IMR-90 (cell line): Measurements from ENCODE around the gene ANKRD33B. TPM values are rescaled to one million over a fixed set of nuclear protein-coding genes. Genes with fewer than 3 reads are reported as not detected.

Experiments
- ATAC-seq: fragments of 200-7000 bp; cut with Tn5 transposase; 2 replicates; pipeline ENCODE4 v1.9.1; 2020; ENCODE audit warnings: low read depth, mild to moderate bottlenecking, moderate library complexity
- BruUV-seq: library from RNA; stranded (reverse); fragments of 400-500 nt; replicated peaks from 2 replicates; lab custom pipeline; 2021; lab: Mats Ljungman, UMichigan
- CTCF ChIA-PET: fragments of 300-600 bp; formaldehyde crosslinking; extraction: SDS; loops from one replicate; lab custom pipeline; 2021; ENCODE audit warnings: antibody characterized with exemption; lab: Yijun Ruan, JAX
- POLR2A ChIA-PET: fragments of 300-600 bp; sonication (Branson Sonifier 250); formaldehyde crosslinking; loops from one replicate; lab custom pipeline; 2022; ENCODE audit warnings: antibody characterized with exemption; ENCODE audit not compliant: unreplicated experiment; lab: Charles Lee
- DNase-seq: peaks from one replicate; pipeline ENCODE4 v3.0.0; 2013
- H2AFZ ChIP-seq: replicated peaks from 2 replicates; pipeline ENCODE3; 2013; ENCODE audit warnings: low read length, mild to moderate bottlenecking; ENCODE audit not compliant: poor library complexity
- H2AK5ac ChIP-seq: 2 replicates; pipeline ENCODE4 v1.6.1; 2013; ENCODE audit warnings: low read depth, low read length, inconsistent platforms
- H2AK9ac ChIP-seq: replicated peaks from 2 replicates; pipeline ENCODE3; 2013; ENCODE audit warnings: mild to moderate bottlenecking, low read depth, low read length, moderate library complexity; ENCODE audit not compliant: poor library complexity
- H2BK120ac ChIP-seq: 2 replicates; pipeline ENCODE4 v1.6.1; 2013; ENCODE audit warnings: low read depth, low read length, inconsistent platforms
- H2BK15ac ChIP-seq: 3 replicates; pipeline ENCODE4 v1.6.1; 2013; ENCODE audit warnings: low read depth, low read length, inconsistent platforms
- H2BK20ac ChIP-seq: 2 replicates; pipeline ENCODE4 v1.6.1; 2013; ENCODE audit warnings: low read depth, mild to moderate bottlenecking, inconsistent platforms, low read length, moderate library complexity
- H2BK5ac ChIP-seq: 2 replicates; pipeline ENCODE4 v1.6.1; 2013; ENCODE audit warnings: mild to moderate bottlenecking, low read depth, low read length, inconsistent platforms; ENCODE audit not compliant: poor library complexity, severe bottlenecking
- H3K14ac ChIP-seq: replicated peaks from 2 replicates; pipeline ENCODE4 v1.6.1; 2013; ENCODE audit warnings: low read depth, low read length, inconsistent platforms
- H3K18ac ChIP-seq: 2 replicates; pipeline ENCODE4 v1.6.1; 2013; ENCODE audit warnings: low read depth, low read length, control low read depth
- H3K23ac ChIP-seq: 2 replicates; pipeline ENCODE4 v1.6.1; 2013; ENCODE audit warnings: low read depth, low read length, inconsistent platforms
- H3K27ac ChIP-seq: 2 replicates; pipeline ENCODE4 v1.5.1; 2013; ENCODE audit warnings: mild to moderate bottlenecking, control low read depth, low read length; ENCODE audit not compliant: insufficient read depth
- H3K27me3 ChIP-seq: 2 replicates; pipeline ENCODE4 v1.6.1; 2013; ENCODE audit warnings: low read length; ENCODE audit not compliant: control insufficient read depth, insufficient read depth
- H3K36me3 ChIP-seq: 2 replicates; pipeline ENCODE4 v1.6.1; 2013; ENCODE audit warnings: low read length, mixed read lengths; ENCODE audit not compliant: control insufficient read depth, insufficient read depth
- H3K4ac ChIP-seq: 2 replicates; pipeline ENCODE4 v1.6.1; 2013; ENCODE audit warnings: low read depth, low read length, inconsistent platforms
- H3K4me1 ChIP-seq: 2 replicates; pipeline ENCODE4 v1.6.1; 2013; ENCODE audit warnings: low read length, mixed read lengths; ENCODE audit not compliant: control insufficient read depth, insufficient read depth
- H3K4me2 ChIP-seq: 2 replicates; pipeline ENCODE4 v1.6.1; 2013; ENCODE audit warnings: low read depth, mild to moderate bottlenecking, control low read depth, low read length, moderate library complexity
- H3K4me3 ChIP-seq: 2 replicates; pipeline ENCODE4 v1.5.1; 2013; ENCODE audit warnings: low read depth, mild to moderate bottlenecking, control low read depth, low read length, moderate library complexity; ENCODE audit not compliant: insufficient read depth
- H3K56ac ChIP-seq: 2 replicates; pipeline ENCODE4 v1.6.1; 2013; ENCODE audit warnings: low read length, inconsistent platforms; ENCODE audit not compliant: insufficient read depth; ENCODE audit errors: extremely low read depth
- H3K79me1 ChIP-seq, 2 experiments: 2 replicates each; pipeline ENCODE4 v1.6.1; 2013; ENCODE audit warnings: low read length in 2 of 2, inconsistent platforms in 1 of 2, low read depth in 1 of 2
- H3K9ac ChIP-seq: 2 replicates; pipeline ENCODE4 v1.6.1; 2013; ENCODE audit warnings: low read depth, low read length, control low read depth
- H3K9me1 ChIP-seq: 2 replicates; pipeline ENCODE4 v1.6.1; 2013; ENCODE audit warnings: low read length, inconsistent platforms; ENCODE audit not compliant: insufficient read depth
- H3K9me3 ChIP-seq: 2 replicates; pipeline ENCODE4 v1.6.1; 2013; ENCODE audit warnings: low read length; ENCODE audit not compliant: control insufficient read depth, insufficient read depth
- H4K20me1 ChIP-seq: 2 replicates; pipeline ENCODE4 v1.6.1; 2013; ENCODE audit warnings: low read length, inconsistent platforms; ENCODE audit not compliant: insufficient read depth
- H4K5ac ChIP-seq: 2 replicates; pipeline ENCODE4 v1.6.1; 2013; ENCODE audit warnings: mild to moderate bottlenecking, low read depth, low read length, control low read depth
- H4K8ac ChIP-seq, 2 experiments: 2 replicates each; pipeline ENCODE4 v1.6.1; 2013; ENCODE audit warnings: low read depth in 2 of 2, low read length in 2 of 2, control low read depth in 1 of 2, inconsistent platforms in 1 of 2
- H4K91ac ChIP-seq: 2 replicates; pipeline ENCODE4 v1.6.1; 2013; ENCODE audit warnings: low read depth, low read length, inconsistent platforms; ENCODE audit not compliant: insufficient read depth
- BHLHE40 ChIP-seq: fragments of 150-350 bp; IDR thresholded peaks from 2 replicates; pipeline ENCODE4 v1.6.1; 2016; ENCODE audit warnings: mild to moderate bottlenecking, low read depth, low read length
- FOS ChIP-seq: fragments of 150-350 bp; IDR thresholded peaks from 2 replicates; pipeline ENCODE4 v1.6.1; 2016; ENCODE audit warnings: low read depth, low read length
- MAFK ChIP-seq: IDR thresholded peaks from 2 replicates; pipeline ENCODE4 v1.6.1; 2012; ENCODE audit warnings: low read depth, low read length, improper control_type of control experiment
- MAZ ChIP-seq: IDR thresholded peaks from 2 replicates; pipeline ENCODE4 v1.6.1; 2012; ENCODE audit warnings: low read depth, mild to moderate bottlenecking, low read length, improper control_type of control experiment, moderate library complexity, borderline replicate concordance
- NFE2L2 ChIP-seq: fragments of 150-350 bp; IDR thresholded peaks from 2 replicates; pipeline ENCODE4 v1.6.1; 2016; ENCODE audit warnings: low read depth, mild to moderate bottlenecking, low read length
- RAD21 ChIP-seq: IDR thresholded peaks from 2 replicates; pipeline ENCODE4 v1.6.1; 2012; ENCODE audit warnings: low read length, improper control_type of control experiment
- RCOR1 ChIP-seq: IDR thresholded peaks from 2 replicates; pipeline ENCODE4 v1.6.1; 2012; ENCODE audit warnings: mild to moderate bottlenecking, low read length, improper control_type of control experiment; ENCODE audit not compliant: insufficient replicate concordance
- RFX5 ChIP-seq: IDR thresholded peaks from 2 replicates; pipeline ENCODE4 v1.8.0; 2012; ENCODE audit warnings: low read depth, mild to moderate bottlenecking, low read length, moderate library complexity
- SMC3 ChIP-seq: fragments of 150-350 bp; IDR thresholded peaks from 2 replicates; pipeline ENCODE4 v1.6.1; 2016; ENCODE audit warnings: low read depth, mild to moderate bottlenecking, antibody characterized with exemption, low read length, moderate library complexity
- WGBS, 2 experiments: methylation state at CpG; one replicate each; pipeline versions ENCODE4 v1.1.5 to v1.1.7; 2013; ENCODE audit warnings: missing lambda C conversion rate in 2 of 2; ENCODE audit not compliant: insufficient read length in 1 of 2; ENCODE audit errors: extremely low coverage in 2 of 2; 5-methylcytosine and 5-hydroxymethylcytosine counted together
- dilution Hi-C: fragments of 300-500 bp; cut with HindIII; formaldehyde crosslinking; loops from one replicate; pipeline ENCODE4 v1.14.3; 2018; ENCODE audit warnings: low sequenced_read_pairs; ENCODE audit not compliant: unreplicated experiment
- in situ Hi-C: fragments of 300-500 bp; cut with MboI; formaldehyde crosslinking; loops from 3 replicates; pipeline ENCODE4 v1.14.3; 2019; ENCODE audit warnings: low sequenced_read_pairs, inconsistent platforms, mixed read lengths
- intact Hi-C: fragments of 100-400 bp; cut with micrococcal nuclease; formaldehyde crosslinking; loops from 2 replicates; pipeline ENCODE4 v1.10.0; 2022
- polyA plus RNA-seq, 3 experiments: library from polyadenylated mRNA; depleted of rRNA; stranded (reverse); fragments of >200 nt; gene quantifications; 2 replicates each; pipeline ENCODE4 v1.2.3, GENCODE V29; 2012; ENCODE audit warnings: low replicate concordance in 1 of 3
- total RNA-seq: library from RNA; depleted of rRNA; stranded (reverse); fragments of >200 nt; gene quantifications from 2 replicates; pipeline ENCODE4 v1.2.3, GENCODE V29; 2012
- TF ChIP-seq, protein P1 (sequence below): fragments of 150-350 bp; IDR thresholded peaks from 2 replicates; pipeline ENCODE4 v1.6.1; 2017; ENCODE audit warnings: mild to moderate bottlenecking, antibody characterized with exemption, low read length, low read depth

ANKRD33B gene
- total and polyA plus RNA-seq, 2 of the 4 experiments (the other 2 are of a cell fraction) = 2.5 to 3.3 TPM

DNA sequence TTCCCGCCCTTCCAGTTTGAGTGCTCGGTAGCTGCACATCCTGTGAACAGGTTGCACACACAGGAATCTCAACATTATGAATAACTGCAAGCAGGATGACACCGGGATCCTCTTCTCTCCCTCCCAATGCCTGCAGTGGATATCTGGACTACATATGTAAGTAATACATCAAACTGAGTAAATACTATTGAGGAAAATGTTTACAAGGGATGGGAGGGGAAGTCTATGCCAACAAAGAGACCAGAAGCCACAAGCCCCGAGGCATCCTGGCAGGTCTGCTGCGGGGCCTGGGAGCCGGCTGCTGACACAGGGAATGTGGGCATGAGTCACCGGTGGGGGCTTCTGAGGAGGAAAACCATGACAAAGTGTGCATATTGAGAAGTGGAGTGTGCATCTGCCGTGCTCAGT lies 8.6 kb upstream of the ANKRD33B start:
- DNase-seq (peak; percentile 91), ATAC-seq (peak; percentile 19)
- H4K5ac ChIP-seq = no peak overlapping the region
- no peak overlapping the region for H3K4me3 ChIP-seq
- dilution Hi-C loops (no loop called here), intact Hi-C loops (no loop called here), in situ Hi-C loops (loop anchor here (25.0 kb wide), 1 partner anchor 93 kb away; no protein-coding TSS in a partner anchor)
- peak overlapping the region; percentile 90 for H3K4ac ChIP-seq
- H3K4me2 ChIP-seq = no peak overlapping the region
- no peaks in the 10 kb centered on the region for H3K27me3 ChIP-seq
- peak overlapping the region; percentile 18; the same call in 1 of the 2 replicates for H3K23ac ChIP-seq
- H3K9me1 ChIP-seq = peaks cover 37% of the 10 kb centered on the region
- peak overlapping the region; percentile 81; the same call in 1 of the 3 replicates for H2BK15ac ChIP-seq
- H3K56ac ChIP-seq = no peak overlapping the region; the same call in 1 of the 2 replicates
- ChIA-PET POLR2A (no interaction called here), CTCF (no interaction called here)
- no TSS peak for BruUV-seq
- H2BK20ac ChIP-seq = peak overlapping the region; percentile 58
- no peak overlapping the region for H3K9ac ChIP-seq
- H4K8ac ChIP-seq = peak overlapping the region in 1 of 2 experiments; percentile 51; a peak in 1 of 4 replicates
- WGBS, 2 experiments = 30% methylated on average over 5 of the region's 8 CpGs; no CpG with 5 or more reads in 1 of the 2 experiments
- peak overlapping the region; percentile 64 for H4K91ac ChIP-seq
- H2BK120ac ChIP-seq = peak overlapping the region; percentile 92
- TF ChIP-seq FOS = peak; percentile 93
- TF ChIP-seq SMC3 = 0 out of 2 replicates have a peak, but pooled peaks have one; percentile 7
- TF ChIP-seq RAD21 = 0 out of 2 replicates have a peak, but pooled peaks have one; percentile 3
- no peak for TF ChIP-seq RFX5
- no peak for TF ChIP-seq NFE2L2
- peak; percentile 46 for TF ChIP-seq RCOR1
- peak; percentile 98 for TF ChIP-seq MAZ
- TF ChIP-seq, protein P1, sequence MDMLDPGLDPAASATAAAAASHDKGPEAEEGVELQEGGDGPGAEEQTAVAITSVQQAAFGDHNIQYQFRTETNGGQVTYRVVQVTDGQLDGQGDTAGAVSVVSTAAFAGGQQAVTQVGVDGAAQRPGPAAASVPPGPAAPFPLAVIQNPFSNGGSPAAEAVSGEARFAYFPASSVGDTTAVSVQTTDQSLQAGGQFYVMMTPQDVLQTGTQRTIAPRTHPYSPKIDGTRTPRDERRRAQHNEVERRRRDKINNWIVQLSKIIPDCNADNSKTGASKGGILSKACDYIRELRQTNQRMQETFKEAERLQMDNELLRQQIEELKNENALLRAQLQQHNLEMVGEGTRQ = no peak
- peak; percentile 71 for TF ChIP-seq MAFK
- peak; percentile 81 for TF ChIP-seq BHLHE40
- H2AK5ac ChIP-seq = peak overlapping the region; percentile 74; the same call in 1 of the 2 replicates
- H3K18ac ChIP-seq = 0 out of 2 replicates have a peak overlapping the region, but pooled peaks have one; percentile 7
- peak overlapping the region; percentile 52 for H2AFZ ChIP-seq
- H3K4me1 ChIP-seq = peaks cover 39% of the 10 kb centered on the region
- peak overlapping the region; percentile 1 for H2BK5ac ChIP-seq
- H3K27ac ChIP-seq = peak overlapping the region; percentile 4; the same call in 1 of the 2 replicates
- peak overlapping the region; percentile 90 for H2AK9ac ChIP-seq
- no peaks in the 10 kb centered on the region for H3K9me3 ChIP-seq
- H4K20me1 ChIP-seq = peaks cover 5% of the 10 kb centered on the region; the same call in 1 of the 2 replicates
- peaks cover 0 to 13% of the 10 kb centered on the region in 2 experiments; a peak in 2 of 4 replicates for H3K79me1 ChIP-seq
- H3K14ac ChIP-seq = no peak overlapping the region; the same call in 1 of the 2 replicates
- H3K36me3 ChIP-seq = no peaks in the 10 kb centered on the region
